B cell (primary cell): Measurements from ENCODE around the gene ABR. TPM values are rescaled to one million over a fixed set of nuclear protein-coding genes. Genes with fewer than 3 reads are reported as not detected.

Experiments
- ATAC-seq: fragments of 200-7000 bp; cut with Tn5 transposase; one replicate; pipeline ENCODE4 v1.10.0; 2021; ENCODE audit warnings: low read depth, mild to moderate bottlenecking, moderate number of reproducible peaks, moderate library complexity
- CTCF ChIA-PET: fragments of 350-600 bp; sonication (Branson Sonifier 250); formaldehyde crosslinking; loops from one replicate; lab custom pipeline; 2021; ENCODE audit warnings: antibody characterized with exemption, inconsistent platforms; lab: Charles Lee
- POLR2A ChIA-PET: fragments of 350-600 bp; sonication (Branson Sonifier 250); formaldehyde crosslinking; loops from one replicate; lab custom pipeline; 2021; ENCODE audit warnings: antibody characterized with exemption; lab: Charles Lee
- DNase-seq: peaks from one replicate; pipeline ENCODE4 v3.0.0; 2013
- H2AFZ ChIP-seq: 2 replicates; pipeline ENCODE4 v1.6.1; 2012; ENCODE audit warnings: mild to moderate bottlenecking, low read depth, low read length; ENCODE audit not compliant: insufficient read depth, poor library complexity, severe bottlenecking
- H3K27ac ChIP-seq, 2 donors: 1 replicate in 1 of 2; 2 replicates in 1 of 2; pipeline ENCODE4 v1.5.1; 2012 to 2013; ENCODE audit warnings: low read length in 2 of 2, mild to moderate bottlenecking in 2 of 2, moderate library complexity in 1 of 2
- H3K27me3 ChIP-seq, 4 experiments: fragments of 200-600 bp in 1 of 4; sonication (generic) in 1 of 4; replicated peaks in 1 of 4; 1 replicate in 2 of 4; 2 replicates in 2 of 4; pipeline versions ENCODE4 v1.6.1 to v1.7.0; 2013 to 2016; ENCODE audit warnings: low read length in 3 of 4, mild to moderate bottlenecking in 2 of 4, mixed read lengths in 1 of 4, moderate library complexity in 1 of 4; ENCODE audit not compliant: insufficient read depth in 4 of 4, control insufficient read depth in 3 of 4; ENCODE audit errors: control extremely low read depth in 1 of 4
- H3K36me3 ChIP-seq, 2 experiments: replicated peaks in 1 of 2; 1 replicate in 1 of 2; 2 replicates in 1 of 2; pipeline versions ENCODE4 v1.6.1 to v1.7.1; 2013; ENCODE audit warnings: low read length in 1 of 2; ENCODE audit not compliant: insufficient read depth in 2 of 2, control insufficient read depth in 1 of 2; ENCODE audit errors: control extremely low read depth in 1 of 2, extremely low read depth in 1 of 2
- H3K4me1 ChIP-seq, 2 donors: fragments of 200-600 bp in 1 of 2; sonication (generic) in 1 of 2; 1 replicate in 1 of 2; 2 replicates in 1 of 2; pipeline versions ENCODE4 v1.5.1 to v1.6.1; 2013 to 2017; ENCODE audit warnings: low read length in 2 of 2; ENCODE audit not compliant: control insufficient read depth in 2 of 2, insufficient read depth in 2 of 2
- H3K4me2 ChIP-seq: replicated peaks from 2 replicates; pipeline ENCODE3; 2012; ENCODE audit warnings: mild to moderate bottlenecking, low read depth, low read length; ENCODE audit not compliant: poor library complexity, severe bottlenecking
- H3K4me3 ChIP-seq, 5 experiments: fragments of 200-600 bp in 1 of 5; sonication (generic) in 1 of 5; 1 replicate in 3 of 5; 2 replicates in 2 of 5; pipeline versions ENCODE4 v1.5.1 to v1.7.0; 2011 to 2016; ENCODE audit warnings: low read length in 4 of 5, mild to moderate bottlenecking in 4 of 5, low read depth in 2 of 5, control low read depth in 1 of 5, moderate library complexity in 1 of 5; ENCODE audit not compliant: insufficient read depth in 1 of 5; ENCODE audit errors: control extremely low read depth in 1 of 5, extremely low read depth in 1 of 5
- H3K79me2 ChIP-seq: fragments of 200-600 bp; sonication (generic); one replicate; pipeline ENCODE4 v1.6.0; 2016; ENCODE audit warnings: low read length; ENCODE audit not compliant: control insufficient read depth, insufficient read depth
- H3K9ac ChIP-seq: fragments of 200-600 bp; sonication (generic); 2 replicates; pipeline ENCODE4 v1.6.1; 2017; ENCODE audit warnings: mild to moderate bottlenecking, low read length, moderate library complexity
- H3K9me3 ChIP-seq, 3 donors: one replicate each; pipeline versions ENCODE4 v1.6.1 to v1.7.1; 2013; ENCODE audit warnings: low read length in 2 of 3; ENCODE audit not compliant: control insufficient read depth in 2 of 3, insufficient read depth in 1 of 3; ENCODE audit errors: control extremely low read depth in 1 of 3
- H4K20me1 ChIP-seq: 2 replicates; pipeline ENCODE4 v1.6.0; 2012; ENCODE audit warnings: mild to moderate bottlenecking, low read length; ENCODE audit not compliant: insufficient read depth, control insufficient read depth, poor library complexity, severe bottlenecking
- H3K27ac Mint-ChIP-seq: one replicate; pipeline ENCODE4 v1.8.0; 2021; ENCODE audit warnings: mixed read lengths
- H3K27me3 Mint-ChIP-seq: one replicate; pipeline ENCODE4 v1.8.0; 2021; ENCODE audit warnings: mixed read lengths
- H3K4me1 Mint-ChIP-seq: one replicate; pipeline ENCODE4 v1.8.0; 2021; ENCODE audit warnings: mixed read lengths
- H3K4me3 Mint-ChIP-seq: one replicate; pipeline ENCODE4 v1.8.0; 2021; ENCODE audit warnings: mixed read lengths
- H3K9me3 Mint-ChIP-seq: one replicate; pipeline ENCODE4 v1.8.0; 2022; ENCODE audit warnings: mixed read lengths; ENCODE audit not compliant: insufficient read depth
- EZH2 ChIP-seq: IDR thresholded peaks from 2 replicates; pipeline ENCODE4 v1.6.1; 2012; ENCODE audit warnings: borderline replicate concordance, low read depth, mild to moderate bottlenecking, moderate library complexity, low read length; ENCODE audit not compliant: insufficient read depth, poor library complexity, severe bottlenecking
- WGBS: methylation state at CpG from one replicate; pipeline ENCODE4 v1.1.5; 2013; ENCODE audit warnings: missing lambda C conversion rate; ENCODE audit not compliant: insufficient coverage; 5-methylcytosine and 5-hydroxymethylcytosine counted together
- intact Hi-C: fragments of 100-400 bp; cut with micrococcal nuclease; formaldehyde crosslinking; loops from one replicate; pipeline ENCODE4 v1.10.0; 2022
- polyA plus RNA-seq: library from polyadenylated mRNA; depleted of rRNA; stranded (reverse); fragments of >200 nt; gene quantifications from 2 replicates; pipeline ENCODE4 v1.2.3, GENCODE V29; 2012
- total RNA-seq, 2 donors: library from RNA; stranded (reverse); fragments of 120-200 nt in 1 of 2; gene quantifications; 1 replicate in 1 of 2; 2 replicates in 1 of 2; pipeline versions ENCODE4 v1.2.3 to v1.2.4, GENCODE V29; 2013 to 2022
- TF ChIP-seq, protein P1 (sequence below): fragments of 200-600 bp; IDR thresholded peaks from one replicate; pipeline ENCODE4 v1.8.0; 2022; ENCODE audit warnings: antibody characterized with exemption, mild to moderate bottlenecking

The ABR gene
- total and polyA plus RNA-seq, 2 donors (not counting 1 experiment from before 2014, with no cell fraction given), result 79.8 to 262 TPM

DNA sequence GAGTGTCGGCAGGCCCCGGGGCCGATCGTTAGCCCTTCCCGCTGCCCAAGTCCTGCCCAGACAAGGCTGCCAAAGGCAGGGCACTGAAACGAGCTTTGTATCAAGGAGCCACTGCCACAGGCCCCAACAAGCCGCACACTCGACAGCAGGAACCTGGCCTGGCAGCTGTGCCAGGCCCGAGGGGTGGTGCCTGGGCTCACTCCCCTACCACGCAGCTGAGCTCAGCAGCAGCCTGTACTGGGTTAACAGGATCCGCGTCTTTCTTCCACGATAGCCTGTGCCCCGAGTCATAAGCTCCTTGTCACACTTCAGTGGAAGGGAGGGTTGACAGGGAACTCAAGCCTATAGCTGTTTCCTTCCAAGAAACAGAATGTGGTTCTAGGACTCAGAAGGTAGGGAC is 87.9 kb downstream of the ABR start:
- Histone ChIP-seq H3K9me3 (no peaks in the 10 kb centered on the region), H3K27me3 (no peaks in the 10 kb centered on the region), H3K79me2 (peaks cover 10% of the 10 kb centered on the region), H4K20me1 (peaks cover 49% of the 10 kb centered on the region), H2AFZ (no peak overlapping the region), H3K9ac (no peak overlapping the region), H3K4me1 (peaks cover 0 to 9% of the 10 kb centered on the region in 2 donors), H3K4me2 (no peak overlapping the region), H3K27ac (no peak overlapping the region), H3K36me3 (peaks cover 0 to 31% of the 10 kb centered on the region in 2 experiments), H3K4me3 (no peak overlapping the region)
- ChIA-PET POLR2A (no interaction called here), CTCF (no interaction called here)
- Mint-ChIP-seq H3K9me3 (no peaks in the 10 kb centered on the region), H3K4me3 (no peak overlapping the region), H3K4me1 (peaks cover 3% of the 10 kb centered on the region), H3K27me3 (no peaks in the 10 kb centered on the region), H3K27ac (no peak overlapping the region)
- DNase-seq (no peak), ATAC-seq (no peak)
- TF ChIP-seq EZH2, result no peak
- TF ChIP-seq, protein P1, sequence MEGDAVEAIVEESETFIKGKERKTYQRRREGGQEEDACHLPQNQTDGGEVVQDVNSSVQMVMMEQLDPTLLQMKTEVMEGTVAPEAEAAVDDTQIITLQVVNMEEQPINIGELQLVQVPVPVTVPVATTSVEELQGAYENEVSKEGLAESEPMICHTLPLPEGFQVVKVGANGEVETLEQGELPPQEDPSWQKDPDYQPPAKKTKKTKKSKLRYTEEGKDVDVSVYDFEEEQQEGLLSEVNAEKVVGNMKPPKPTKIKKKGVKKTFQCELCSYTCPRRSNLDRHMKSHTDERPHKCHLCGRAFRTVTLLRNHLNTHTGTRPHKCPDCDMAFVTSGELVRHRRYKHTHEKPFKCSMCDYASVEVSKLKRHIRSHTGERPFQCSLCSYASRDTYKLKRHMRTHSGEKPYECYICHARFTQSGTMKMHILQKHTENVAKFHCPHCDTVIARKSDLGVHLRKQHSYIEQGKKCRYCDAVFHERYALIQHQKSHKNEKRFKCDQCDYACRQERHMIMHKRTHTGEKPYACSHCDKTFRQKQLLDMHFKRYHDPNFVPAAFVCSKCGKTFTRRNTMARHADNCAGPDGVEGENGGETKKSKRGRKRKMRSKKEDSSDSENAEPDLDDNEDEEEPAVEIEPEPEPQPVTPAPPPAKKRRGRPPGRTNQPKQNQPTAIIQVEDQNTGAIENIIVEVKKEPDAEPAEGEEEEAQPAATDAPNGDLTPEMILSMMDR, result no peak
- WGBS, result 96% methylated on average over 14 of the region's 14 CpGs
- intact Hi-C loops, result no loop called here

- H3K4me1 Mint-ChIP-seq, result peaks cover 2% of the 10 kb centered on the region
- Histone ChIP-seq H3K4me2 (no peak overlapping the region), H3K27ac (no peak overlapping the region), H2AFZ (no peak overlapping the region), H3K79me2 (peaks cover 5% of the 10 kb centered on the region), H3K4me1 (peaks cover 0 to 2% of the 10 kb centered on the region in 2 donors), H4K20me1 (peaks cover 42% of the 10 kb centered on the region), H3K36me3 (peaks cover 0 to 31% of the 10 kb centered on the region in 2 experiments), H3K9me3 (no peaks in the 10 kb centered on the region), H3K4me3 (no peak overlapping the region), H3K9ac (no peak overlapping the region), H3K27me3 (no peaks in the 10 kb centered on the region)
- H3K9me3 Mint-ChIP-seq, result no peaks in the 10 kb centered on the region
- no peaks in the 10 kb centered on the region for H3K27me3 Mint-ChIP-seq
- CTCF ChIA-PET, result no interaction called here
- no peak overlapping the region for H3K27ac Mint-ChIP-seq
- intact Hi-C loops, result no loop called here
- DNase-seq (no peak), ATAC-seq (no peak)
- WGBS, result 94% methylated on average over 4 of the region's 8 CpGs
- TF ChIP-seq, protein P1, result no peak
- no peak for TF ChIP-seq EZH2
- H3K4me3 Mint-ChIP-seq, result no peak overlapping the region
- POLR2A ChIA-PET, result no interaction called here
These were observed 88.6 kb downstream of the ABR start for GRCh38 chr17:1091190-1091534.
